Hepatocyte (in vitro differentiated cells): ENCODE measurements around the gene PNPLA2. TPM values are rescaled to one million over a fixed set of nuclear protein-coding genes. Genes with fewer than 3 reads are reported as not detected.
A peak's percentile ranks its signal among the peaks of the same experiment; 100 is the strongest.

Experiments
- DNase-seq: peaks from one replicate; pipeline ENCODE4 v3.0.0-alpha.2; 2016; ENCODE audit warnings: low spot score
- H2AFZ ChIP-seq: fragments of 200-600 bp; sonication (generic); 2 replicates; pipeline ENCODE4 v1.6.0; 2016; ENCODE audit warnings: antibody characterized with exemption, mild to moderate bottlenecking
- H3K27ac ChIP-seq: fragments of 200-600 bp; sonication (generic); 2 replicates; pipeline ENCODE4 v1.5.1; 2016; ENCODE audit warnings: mild to moderate bottlenecking
- H3K27me3 ChIP-seq: fragments of 200-600 bp; sonication (generic); 2 replicates; pipeline ENCODE4 v1.6.1; 2016
- H3K36me3 ChIP-seq: fragments of 200-600 bp; sonication (generic); replicated peaks from 2 replicates; pipeline ENCODE4 v1.5.1; 2016; ENCODE audit warnings: low read depth; ENCODE audit not compliant: insufficient read depth
- H3K4me1 ChIP-seq: fragments of 200-600 bp; sonication (generic); 2 replicates; pipeline ENCODE4 v1.5.1; 2016; ENCODE audit warnings: mild to moderate bottlenecking, moderate library complexity; ENCODE audit not compliant: insufficient read depth
- H3K4me2 ChIP-seq: fragments of 200-600 bp; sonication (generic); 2 replicates; pipeline ENCODE4 v1.6.0; 2016
- H3K4me3 ChIP-seq: fragments of 200-600 bp; sonication (generic); 2 replicates; pipeline ENCODE4 v1.5.1; 2016; ENCODE audit warnings: mild to moderate bottlenecking
- H3K79me2 ChIP-seq: fragments of 200-600 bp; sonication (generic); 2 replicates; pipeline ENCODE4 v1.6.0; 2017; ENCODE audit warnings: mild to moderate bottlenecking
- H3K9me2 ChIP-seq: fragments of 200-600 bp; sonication (generic); replicated peaks from 2 replicates; pipeline ENCODE4 v1.6.0; 2017; ENCODE audit warnings: mild to moderate bottlenecking; ENCODE audit not compliant: insufficient read depth
- H3K9me3 ChIP-seq: fragments of 200-600 bp; sonication (generic); 2 replicates; pipeline ENCODE4 v1.5.1; 2016; ENCODE audit warnings: low read depth, mild to moderate bottlenecking
- H4K20me1 ChIP-seq: fragments of 200-600 bp; sonication (generic); 2 replicates; pipeline ENCODE4 v1.6.0; 2016; ENCODE audit warnings: mild to moderate bottlenecking; ENCODE audit not compliant: insufficient read depth, poor library complexity, severe bottlenecking
- CTCF ChIP-seq: fragments of 200-600 bp; sonication (generic); IDR thresholded peaks from 2 replicates; pipeline ENCODE4 v1.5.1; 2016; ENCODE audit warnings: antibody characterized with exemption, mild to moderate bottlenecking; ENCODE audit not compliant: poor library complexity
- EZH2 ChIP-seq: fragments of 200-600 bp; sonication (generic); IDR thresholded peaks from 2 replicates; pipeline ENCODE4 v1.6.1; 2016; ENCODE audit warnings: antibody characterized with exemption, mild to moderate bottlenecking, borderline replicate concordance
- EZH2phosphoT487 ChIP-seq: fragments of 200-600 bp; sonication (generic); IDR thresholded peaks from one replicate; pipeline ENCODE4 v1.6.1; 2018; ENCODE audit warnings: antibody characterized with exemption, mild to moderate bottlenecking, low read depth, moderate library complexity; ENCODE audit not compliant: unreplicated experiment, severe bottlenecking
- WGBS: methylation state at CpG from one replicate; pipeline ENCODE4 v1.1.6; 2016; ENCODE audit warnings: low lambda C conversion rate; ENCODE audit errors: missing lambda C conversion rate; 5-methylcytosine and 5-hydroxymethylcytosine counted together
- polyA plus RNA-seq: library from polyadenylated mRNA; unstranded; fragments of >200 nt; fragmentation: Nextera tagmentation; extraction: Ambion mirVana; gene quantifications from 2 replicates; pipeline ENCODE4 v1.2.1, GENCODE V29; 2016
- total RNA-seq: library from RNA; depleted of rRNA; stranded (reverse); fragments of >200 nt; gene quantifications from 2 replicates; pipeline ENCODE4 v1.2.3, GENCODE V29; 2014

The PNPLA2 gene
- total and polyA plus RNA-seq, 2 experiments from 2014 or later: 12.9 to 50.0 TPM

DNA sequence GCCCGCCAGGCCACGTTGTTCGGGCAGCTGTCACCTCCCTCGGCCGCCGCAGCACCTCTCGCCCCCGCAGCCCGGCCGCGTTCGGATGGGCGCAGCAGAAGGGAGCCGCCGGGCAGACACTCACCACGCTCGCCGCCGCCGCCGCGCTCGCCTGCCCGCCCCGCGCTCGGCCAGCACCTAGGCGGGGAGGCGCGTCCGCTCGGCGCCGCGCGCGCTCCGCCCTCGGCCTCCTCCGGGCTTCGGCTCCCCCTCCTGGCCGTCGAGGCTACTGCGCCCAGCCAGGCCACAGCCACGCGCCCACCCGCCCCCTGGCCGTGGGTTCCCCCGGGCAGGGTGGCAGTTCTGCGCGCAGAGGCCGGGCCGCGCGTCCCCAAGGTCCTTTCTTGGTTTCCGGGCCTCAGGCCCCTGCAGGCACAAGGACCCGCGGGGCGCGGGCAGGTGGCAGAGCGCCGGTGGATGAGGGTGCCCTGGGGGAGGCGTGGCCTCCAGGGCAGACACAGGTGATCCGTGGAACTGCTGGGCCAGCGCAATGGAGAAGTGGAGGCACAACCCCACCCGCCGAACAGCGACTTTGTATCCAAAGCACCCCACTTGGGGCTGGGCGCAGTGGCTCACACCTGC lies 20.5 kb upstream of the PNPLA2 start, which contains the start of gene SLC25A22:
Gene SLC25A22, minus strand, starts transcription at position 189 of the 621 bp plus-strand sequence. CDS start 3,275 bp downstream, outside the sequence.
- H4K20me1 ChIP-seq: no peaks in the 10 kb centered on the region
- peak within 1 kb of the TSS; percentile 46 for H2AFZ ChIP-seq

GRCh38 chr11:799641-800316 lies 18.9 kb upstream of the PNPLA2 start:
- Histone ChIP-seq H3K9me2 (no peaks in the 10 kb centered on the region), H3K4me1 (peaks cover 26% of the 10 kb centered on the region), H2AFZ (no peak overlapping the region), H3K27ac (no peak overlapping the region), H3K9me3 (no peaks in the 10 kb centered on the region), H3K4me2 (no peak overlapping the region), H3K27me3 (no peaks in the 10 kb centered on the region), H3K79me2 (peaks cover 9% of the 10 kb centered on the region), H3K4me3 (no peak overlapping the region), H4K20me1 (no peaks in the 10 kb centered on the region), H3K36me3 (no peaks in the 10 kb centered on the region)
- TF ChIP-seq CTCF: no peak
- TF ChIP-seq EZH2phosphoT487: no peak
- no peak for TF ChIP-seq EZH2
- DNase-seq: no peak
- 96% methylated on average over 23 of the region's 32 CpGs for WGBS

More for the DNA sequence above, 20.5 kb upstream of the PNPLA2 start, which contains the start of gene SLC25A22:
- DNase-seq: peak; percentile 94
- Histone ChIP-seq H3K27ac (peak within 1 kb of the TSS; percentile 98), H3K4me3 (peak within 1 kb of the TSS; percentile 59), H3K36me3 (no peaks in the 10 kb centered on the region), H3K9me2 (no peaks in the 10 kb centered on the region), H3K4me1 (peaks cover 23% of the 10 kb centered on the region), H3K4me2 (peak within 1 kb of the TSS; percentile 90), H3K9me3 (no peaks in the 10 kb centered on the region), H3K79me2 (peaks cover 6% of the 10 kb centered on the region), H3K27me3 (no peaks in the 10 kb centered on the region)
- 18% methylated on average over 17 of the region's 69 CpGs for WGBS
- no peak for TF ChIP-seq EZH2
- TF ChIP-seq CTCF: peak; percentile 74
- TF ChIP-seq EZH2phosphoT487: no peak

GRCh38 chr11:800473-800872 lies 18.2 kb upstream of the PNPLA2 start:
- no peak for DNase-seq
- Histone ChIP-seq H3K9me3 (no peaks in the 10 kb centered on the region), H3K27me3 (no peaks in the 10 kb centered on the region), H3K4me2 (no peak overlapping the region), H2AFZ (no peak overlapping the region), H3K4me1 (peaks cover 21% of the 10 kb centered on the region), H3K4me3 (no peak overlapping the region), H4K20me1 (no peaks in the 10 kb centered on the region), H3K9me2 (no peaks in the 10 kb centered on the region), H3K27ac (no peak overlapping the region), H3K36me3 (no peaks in the 10 kb centered on the region), H3K79me2 (peaks cover 7% of the 10 kb centered on the region)
- TF ChIP-seq EZH2phosphoT487: no peak
- TF ChIP-seq EZH2: no peak
- no peak for TF ChIP-seq CTCF
- 88% methylated on average over 7 of the region's 30 CpGs for WGBS
